Uterus (tissue), 4 donors: ENCODE data around the gene PTPRE. TPM values are rescaled to one million over a fixed set of nuclear protein-coding genes. Genes with fewer than 3 reads are reported as not detected.

Source experiments
- DNase-seq, 2 donors: peaks; one replicate each; pipeline ENCODE4 v3.0.0-alpha.2; 2019 to 2020
- H3K27ac ChIP-seq, 2 donors: fragments of 200-600 bp; sonication (generic); 1 replicate in 1 of 2; 2 replicates in 1 of 2; pipeline ENCODE4 v1.5.1; 2016 to 2018
- H3K27me3 ChIP-seq, 2 donors: fragments of 200-600 bp; sonication (generic); one replicate each; pipeline ENCODE4 v1.5.1; 2018 to 2019; ENCODE audit warnings: control low read depth in 1 of 2
- H3K36me3 ChIP-seq, 2 donors: fragments of 200-600 bp; sonication (generic); one replicate each; pipeline ENCODE4 v1.5.1; 2019; ENCODE audit warnings: control low read depth in 1 of 2
- H3K4me1 ChIP-seq, 2 donors: fragments of 200-600 bp; sonication (generic); one replicate each; pipeline ENCODE4 v1.5.1; 2018 to 2019; ENCODE audit warnings: control low read depth in 1 of 2
- H3K4me3 ChIP-seq, 2 donors: fragments of 200-600 bp; sonication (generic); 1 replicate in 1 of 2; 2 replicates in 1 of 2; pipeline ENCODE4 v1.5.1; 2018 to 2019; ENCODE audit warnings: mild to moderate bottlenecking in 1 of 2
- H3K9me3 ChIP-seq, 2 donors: fragments of 200-600 bp; sonication (generic); one replicate each; pipeline ENCODE4 v1.5.1; 2019; ENCODE audit warnings: control low read depth in 1 of 2
- CTCF ChIP-seq, 4 experiments: fragments of 200-600 bp in 2 of 4; fragments of 450-650 bp in 2 of 4; sonication (generic) in 2 of 4; IDR thresholded peaks; one replicate each; pipeline ENCODE4 v1.5.1; 2016 to 2019; ENCODE audit warnings: antibody characterized with exemption in 4 of 4, mild to moderate bottlenecking in 2 of 4, moderate library complexity in 1 of 4
- POLR2A ChIP-seq, 2 donors: fragments of 450-650 bp; IDR thresholded peaks; one replicate each; pipeline ENCODE4 v1.6.1; 2016; ENCODE audit warnings: antibody characterized with exemption in 2 of 2, mild to moderate bottlenecking in 1 of 2, moderate library complexity in 1 of 2
- intact Hi-C: fragments of 100-400 bp; cut with DNase I; formaldehyde crosslinking; loops from one replicate; pipeline ENCODE4 v1.15.1; 2023; ENCODE audit warnings: low total_unique reads
- total RNA-seq, 4 donors: library from RNA; depleted of rRNA in 3 of 4; stranded (reverse); fragments of >200 nt in 3 of 4; gene quantifications; one replicate each; pipeline versions ENCODE4 v1.1.0 to v1.2.4, GENCODE V29; 2014 to 2023
- donor health status: DM: yes; HTN: yes; CAD: no.

PTPRE gene
- total RNA-seq, 4 donors from 2014 or later: 9.4 to 18.9 (median 16.3) TPM

- DNase-seq: no peak
- TF ChIP-seq POLR2A (IDR thresholded peaks at IDR 0.05) (no peak), CTCF (IDR thresholded peaks at IDR 0.05) (no peak)
- H3K27ac ChIP-seq: no peak overlapping the region
Observed at GRCh38 chr10:127997937-127998336, 91.0 kb downstream of the PTPRE start.

DNA sequence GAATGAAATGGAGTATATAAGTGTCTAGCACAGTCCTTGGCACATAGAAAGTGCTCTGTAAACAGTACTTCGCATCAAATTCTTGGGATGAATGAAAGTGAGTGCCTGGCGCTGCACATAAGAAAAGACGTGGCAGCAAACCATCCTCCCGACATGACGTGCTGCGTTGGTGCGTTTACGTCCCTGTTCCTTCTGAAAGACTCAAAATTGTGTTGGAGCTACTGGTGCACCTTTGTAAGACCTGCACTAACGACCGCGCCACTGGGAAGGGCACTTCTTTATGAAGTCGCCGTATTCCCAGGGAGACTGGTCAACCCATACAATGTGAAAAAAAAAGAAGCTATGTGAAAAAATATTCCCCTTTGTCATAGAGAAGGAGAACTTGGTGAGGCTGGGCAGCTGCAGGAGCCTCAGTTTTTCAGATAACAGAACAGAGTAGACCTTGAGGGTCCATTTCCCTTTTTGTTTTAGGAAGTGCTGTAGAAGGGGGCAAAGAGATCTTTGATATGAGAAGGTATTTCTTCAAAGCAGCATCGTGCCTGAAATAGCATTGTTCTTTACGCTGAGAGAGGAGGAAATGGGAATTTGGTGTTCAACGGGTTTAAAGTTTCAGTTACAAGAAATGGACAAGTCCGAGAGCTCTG is 91.7 kb downstream of the PTPRE start:
- Histone ChIP-seq H3K9me3 (no peaks in the 10 kb centered on the region), H3K27me3 (no peaks in the 10 kb centered on the region), H3K4me1 (no peaks in the 10 kb centered on the region), H3K27ac (no peak overlapping the region), H3K4me3 (no peak overlapping the region), H3K36me3 (no peaks in the 10 kb centered on the region)
- intact Hi-C loops: no loop called here
- TF ChIP-seq POLR2A (IDR thresholded peaks at IDR 0.05): no peak
- no peak for TF ChIP-seq CTCF (IDR thresholded peaks at IDR 0.05)
- DNase-seq: no peak

More at GRCh38 chr10:127997937-127998336, 91.0 kb downstream of the PTPRE start:
- Histone ChIP-seq H3K4me1 (no peaks in the 10 kb centered on the region), H3K27me3 (no peaks in the 10 kb centered on the region), H3K9me3 (no peaks in the 10 kb centered on the region), H3K4me3 (no peak overlapping the region), H3K36me3 (no peaks in the 10 kb centered on the region)
- intact Hi-C loops: no loop called here

DNA sequence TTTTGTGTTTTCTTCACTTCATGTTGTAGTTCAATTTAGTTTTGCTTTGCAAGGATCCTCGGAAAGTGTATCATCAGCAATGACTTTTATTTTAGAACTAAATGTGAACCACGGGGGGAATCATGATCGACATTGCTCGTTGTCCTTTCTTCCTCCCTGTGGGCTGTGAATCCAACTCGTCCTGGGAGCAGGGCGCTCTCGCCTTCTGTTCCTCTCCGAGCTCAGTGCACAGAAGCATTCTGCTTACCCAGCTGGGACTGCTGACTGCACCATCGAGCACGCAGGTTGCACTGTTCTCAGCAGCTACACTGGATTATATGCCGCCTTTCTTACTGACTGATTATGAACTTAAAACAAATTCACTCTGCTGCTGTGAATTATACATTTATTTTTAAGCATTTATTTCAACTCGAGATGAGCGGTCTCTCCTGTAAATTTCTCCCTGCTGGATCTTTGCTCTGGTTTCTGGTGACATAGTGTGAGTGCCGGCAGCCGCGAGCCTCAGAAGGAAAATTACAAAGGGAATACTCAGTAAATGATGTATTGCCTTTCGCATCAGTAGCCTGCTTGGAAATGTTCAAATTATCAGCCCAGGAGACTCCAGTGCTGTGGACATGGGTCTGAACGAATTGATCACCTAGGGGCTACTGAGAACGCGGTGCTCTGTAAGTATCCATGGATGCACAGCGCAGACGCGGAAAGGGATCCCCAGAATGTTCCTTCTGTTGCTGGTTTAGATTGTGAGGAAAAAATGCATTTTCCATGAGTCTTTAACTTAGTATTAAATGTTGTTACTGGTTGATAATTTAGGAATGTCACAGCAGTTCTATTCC is 92.6 kb downstream of the PTPRE start:
- Histone ChIP-seq H3K4me3 (no peak overlapping the region), H3K27ac (no peak overlapping the region), H3K36me3 (no peaks in the 10 kb centered on the region), H3K9me3 (no peaks in the 10 kb centered on the region), H3K4me1 (no peaks in the 10 kb centered on the region), H3K27me3 (no peaks in the 10 kb centered on the region)
- TF ChIP-seq CTCF (IDR thresholded peaks at IDR 0.05) (no peak), POLR2A (IDR thresholded peaks at IDR 0.05) (no peak)
- intact Hi-C loops: no loop called here
- no peak for DNase-seq

DNA sequence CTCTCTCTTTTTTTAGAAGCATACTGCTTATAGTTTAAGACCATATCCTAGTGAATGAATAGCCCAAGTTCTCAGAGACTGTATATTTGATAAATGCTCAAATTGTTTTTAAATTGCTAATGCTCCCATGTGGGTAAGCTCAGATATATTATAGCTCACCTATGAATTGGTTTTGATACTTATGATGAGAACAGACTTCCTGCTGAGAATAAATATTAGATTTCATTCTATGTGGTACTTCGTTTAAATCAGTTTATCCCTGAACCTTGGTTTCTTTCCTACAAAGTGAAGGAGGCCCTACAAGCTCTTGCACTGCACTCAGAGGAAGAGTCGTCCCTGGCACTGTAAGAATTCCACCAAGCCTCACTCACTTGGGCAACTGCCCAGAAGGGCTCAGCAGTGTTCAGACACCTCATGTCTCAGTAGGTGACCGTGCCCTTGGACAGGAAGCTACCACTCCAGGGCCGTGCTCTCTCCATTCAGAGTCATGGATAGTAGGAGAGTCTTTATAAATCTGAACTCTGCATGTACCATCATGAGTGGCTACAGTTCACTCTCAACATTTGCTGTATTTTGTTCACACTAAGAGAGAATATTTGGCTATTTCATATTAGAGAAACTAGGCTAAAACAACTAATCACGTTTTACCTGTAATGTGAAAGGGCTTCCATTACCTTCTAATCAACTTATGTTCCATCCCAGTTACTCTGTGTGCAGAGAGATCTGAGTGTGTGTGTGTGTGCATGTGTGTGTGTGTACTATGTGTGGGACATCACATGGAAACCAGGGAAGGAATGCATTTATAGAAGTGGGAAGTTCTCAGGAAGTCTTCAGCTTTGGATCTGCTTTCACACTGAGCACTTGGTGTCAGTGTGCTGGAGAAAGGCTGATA is 93.8 kb downstream of the PTPRE start:
- Histone ChIP-seq H3K4me1 (no peaks in the 10 kb centered on the region), H3K9me3 (no peaks in the 10 kb centered on the region), H3K27ac (no peak overlapping the region), H3K27me3 (no peaks in the 10 kb centered on the region), H3K4me3 (no peak overlapping the region), H3K36me3 (no peaks in the 10 kb centered on the region)
- TF ChIP-seq POLR2A (IDR thresholded peaks at IDR 0.05) (no peak), CTCF (IDR thresholded peaks at IDR 0.05) (no peak)
- intact Hi-C loops: no loop called here
- DNase-seq: no peak
